Fibroblast of the aortic adventitia (primary cell): ENCODE results near the gene PLXNA2. TPM values are rescaled to one million over a fixed set of nuclear protein-coding genes. Genes with fewer than 3 reads are reported as not detected.
A peak's percentile ranks its signal among the peaks of the same experiment; 100 is the strongest.

Experiments used
- DNase-seq: peaks from one replicate; pipeline ENCODE4 v3.0.0-alpha.2; 2010; ENCODE audit warnings: low read depth
- H3K4me3 ChIP-seq: 2 replicates; pipeline ENCODE4 v1.5.1; 2011; ENCODE audit warnings: low read depth, mild to moderate bottlenecking, control low read depth, low read length, moderate library complexity
- total RNA-seq: library from RNA; depleted of rRNA; stranded (reverse); fragments of >200 nt; gene quantifications from 2 replicates; pipeline ENCODE4 v1.2.3, GENCODE V29; 2012; ENCODE audit warnings: low replicate concordance
- TF ChIP-seq, protein P1 (sequence below): IDR thresholded peaks from 2 replicates; pipeline ENCODE4 v1.5.1; 2011; ENCODE audit warnings: mild to moderate bottlenecking, low read length, control low read depth, inconsistent platforms; ENCODE audit not compliant: insufficient read depth

PLXNA2 gene
- total RNA-seq, 1 donor, result 8.0 TPM

GRCh38 chr1:208004851-208005250 lies 239.3 kb downstream of the PLXNA2 start:
- DNase-seq, result peak; percentile 67
- TF ChIP-seq, protein P1, sequence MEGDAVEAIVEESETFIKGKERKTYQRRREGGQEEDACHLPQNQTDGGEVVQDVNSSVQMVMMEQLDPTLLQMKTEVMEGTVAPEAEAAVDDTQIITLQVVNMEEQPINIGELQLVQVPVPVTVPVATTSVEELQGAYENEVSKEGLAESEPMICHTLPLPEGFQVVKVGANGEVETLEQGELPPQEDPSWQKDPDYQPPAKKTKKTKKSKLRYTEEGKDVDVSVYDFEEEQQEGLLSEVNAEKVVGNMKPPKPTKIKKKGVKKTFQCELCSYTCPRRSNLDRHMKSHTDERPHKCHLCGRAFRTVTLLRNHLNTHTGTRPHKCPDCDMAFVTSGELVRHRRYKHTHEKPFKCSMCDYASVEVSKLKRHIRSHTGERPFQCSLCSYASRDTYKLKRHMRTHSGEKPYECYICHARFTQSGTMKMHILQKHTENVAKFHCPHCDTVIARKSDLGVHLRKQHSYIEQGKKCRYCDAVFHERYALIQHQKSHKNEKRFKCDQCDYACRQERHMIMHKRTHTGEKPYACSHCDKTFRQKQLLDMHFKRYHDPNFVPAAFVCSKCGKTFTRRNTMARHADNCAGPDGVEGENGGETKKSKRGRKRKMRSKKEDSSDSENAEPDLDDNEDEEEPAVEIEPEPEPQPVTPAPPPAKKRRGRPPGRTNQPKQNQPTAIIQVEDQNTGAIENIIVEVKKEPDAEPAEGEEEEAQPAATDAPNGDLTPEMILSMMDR, result no peak
- no peak overlapping the region for H3K4me3 ChIP-seq

DNA sequence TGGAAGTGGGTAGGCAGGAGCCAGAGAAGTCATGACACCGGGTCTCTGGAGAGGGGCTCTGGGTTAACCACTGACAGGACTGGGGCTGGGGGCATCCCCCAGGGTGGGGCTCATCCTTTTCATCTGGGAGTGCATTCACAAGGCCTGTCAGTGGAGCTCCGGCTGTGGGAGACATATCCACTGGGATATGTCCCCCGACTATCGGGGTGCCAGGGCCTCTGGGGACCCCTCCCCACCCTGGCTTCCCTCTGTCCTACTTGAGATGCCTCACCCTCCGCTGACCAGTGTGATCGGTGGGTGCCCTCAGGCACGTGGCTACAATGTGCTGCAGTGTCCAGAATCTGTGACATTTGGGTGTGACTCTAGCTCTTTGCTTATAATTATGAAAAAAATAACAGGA lies 240.9 kb downstream of the PLXNA2 start:
- no peak overlapping the region for H3K4me3 ChIP-seq
- no peak for DNase-seq
- TF ChIP-seq, protein P1, result no peak

DNA sequence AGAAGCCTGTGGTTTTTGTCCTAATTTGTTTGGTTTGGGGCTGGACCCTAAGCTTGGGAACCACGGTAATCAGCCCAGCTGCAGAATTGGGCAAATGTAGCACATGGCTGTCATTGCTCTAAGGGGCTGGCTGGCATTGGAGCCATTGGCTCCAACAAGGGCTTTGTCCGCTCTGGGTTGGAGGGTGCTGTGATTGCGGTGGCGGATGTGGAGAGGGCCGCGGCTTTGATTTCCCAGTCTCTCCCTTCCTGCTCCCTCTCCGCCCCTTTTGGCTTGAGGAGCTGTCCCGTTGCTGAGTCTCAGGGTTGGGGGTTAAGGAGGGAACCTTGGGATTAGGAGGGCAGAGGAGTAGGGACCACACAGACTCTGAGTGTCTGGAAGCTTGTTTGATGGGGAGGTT lies 241.5 kb downstream of the PLXNA2 start:
- DNase-seq, result no peak
- no peak overlapping the region for H3K4me3 ChIP-seq
- TF ChIP-seq, protein P1, result no peak

DNA sequence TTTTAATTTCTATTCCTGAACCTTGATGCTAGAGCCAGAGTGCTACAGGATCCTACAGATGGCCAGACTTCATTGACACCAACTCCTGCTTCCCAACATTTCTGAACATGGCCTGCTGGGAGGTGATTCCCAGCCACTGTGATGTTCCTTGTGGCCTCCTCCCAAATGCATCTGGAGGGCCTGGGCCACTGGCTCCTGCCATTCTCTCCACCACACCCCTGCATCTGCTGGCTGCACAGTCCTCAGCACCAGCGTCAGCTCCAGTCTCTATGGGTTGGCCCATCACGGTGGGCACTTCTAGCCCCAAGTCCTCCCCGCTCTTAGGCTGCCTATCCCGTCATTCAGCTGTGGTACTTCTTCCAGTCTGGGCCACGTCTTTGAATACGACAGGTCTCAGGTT lies 242.1 kb downstream of the PLXNA2 start:
- no peak overlapping the region for H3K4me3 ChIP-seq
- TF ChIP-seq, protein P1, result no peak
- DNase-seq, result no peak

DNA sequence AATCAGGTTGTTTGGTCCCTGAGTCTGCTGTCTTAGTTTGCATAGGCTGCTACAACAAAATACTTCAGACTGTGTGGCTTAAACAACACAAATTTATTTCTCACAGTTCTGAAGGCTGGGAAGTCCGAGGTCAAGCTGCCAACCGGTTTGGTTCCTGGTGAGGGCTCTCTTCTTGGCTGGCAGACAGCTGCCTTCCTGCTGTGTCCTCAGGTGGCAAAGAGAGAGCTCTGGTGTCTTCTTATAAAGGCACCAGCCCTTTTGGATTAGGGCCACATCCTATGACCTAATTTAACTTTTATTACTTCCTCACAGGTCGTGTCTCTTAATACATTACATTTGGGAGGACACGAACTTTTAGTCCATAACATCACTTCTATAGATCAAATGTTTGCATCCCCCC lies 243.7 kb downstream of the PLXNA2 start:
- TF ChIP-seq, protein P1, result no peak

DNA sequence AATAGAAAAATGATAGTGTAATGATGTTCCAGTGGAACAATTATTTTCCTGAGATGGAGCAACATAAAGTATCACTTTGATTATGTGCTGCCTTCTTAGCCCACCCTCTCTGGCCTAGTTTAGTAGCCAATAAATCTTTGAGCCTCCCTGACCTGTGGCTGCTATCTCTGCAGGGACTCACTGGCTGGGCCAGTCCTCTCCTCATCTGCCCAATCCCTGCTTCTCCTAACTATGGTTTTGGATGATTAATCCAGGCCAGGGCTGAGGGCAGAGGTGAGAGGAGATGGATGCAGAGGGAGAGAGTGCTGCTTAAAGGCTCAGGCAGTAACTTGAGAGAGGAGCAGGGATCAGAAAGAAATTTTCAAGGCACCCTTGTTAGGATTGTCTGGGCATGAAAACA lies 244.2 kb downstream of the PLXNA2 start:
- TF ChIP-seq, protein P1, result no peak
- H3K4me3 ChIP-seq, result no peak overlapping the region
- DNase-seq, result no peak

More for the DNA sequence above, 243.7 kb downstream of the PLXNA2 start:
- no peak for DNase-seq
- H3K4me3 ChIP-seq, result no peak overlapping the region

GRCh38 chr1:207999274-207999915 lies 244.8 kb downstream of the PLXNA2 start:
- TF ChIP-seq, protein P1, result no peak
- no peak for DNase-seq
- H3K4me3 ChIP-seq, result no peak overlapping the region
